HG03064 (cell line): ENCODE measurements around the gene MEGF6.

Experiments used
- ATAC-seq: cut with Tn5 transposase; IDR thresholded peaks from one replicate; pipeline ENCODE4 v1.9.1; 2021; ENCODE audit warnings: low read depth; ENCODE audit not compliant: unreplicated experiment

Gene MEGF6

DNA sequence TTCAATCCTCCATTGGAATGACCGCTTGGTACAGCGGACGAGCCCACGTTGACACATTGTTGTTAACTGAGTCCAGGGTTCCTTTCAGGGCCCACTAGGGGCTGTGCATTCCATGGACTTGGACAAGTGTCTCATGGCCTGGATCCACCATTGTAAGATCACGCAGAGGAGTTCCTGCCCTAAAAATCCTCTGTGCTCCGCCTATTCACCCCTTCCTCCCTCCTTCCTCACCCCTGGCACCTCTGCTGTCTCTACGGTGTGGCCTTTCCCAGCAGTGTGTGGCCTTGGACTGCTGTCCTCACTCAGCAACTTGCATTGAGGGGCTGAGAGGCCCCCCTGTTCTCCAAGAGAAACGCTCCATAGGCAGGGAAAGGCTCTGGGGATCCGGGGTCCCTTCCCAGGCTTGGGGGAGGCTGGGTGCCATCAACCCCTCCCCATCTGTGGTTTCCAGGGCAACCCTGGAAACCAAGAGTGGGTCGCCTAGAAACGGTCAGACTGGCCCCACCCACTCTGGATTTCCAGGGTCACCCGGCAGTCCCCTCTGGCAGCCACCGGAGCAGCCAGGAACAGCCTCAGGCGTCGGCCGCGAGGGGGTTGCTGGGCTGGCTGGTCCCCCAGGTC is 50.9 kb downstream of the MEGF6 start:
- no peak for ATAC-seq

DNA sequence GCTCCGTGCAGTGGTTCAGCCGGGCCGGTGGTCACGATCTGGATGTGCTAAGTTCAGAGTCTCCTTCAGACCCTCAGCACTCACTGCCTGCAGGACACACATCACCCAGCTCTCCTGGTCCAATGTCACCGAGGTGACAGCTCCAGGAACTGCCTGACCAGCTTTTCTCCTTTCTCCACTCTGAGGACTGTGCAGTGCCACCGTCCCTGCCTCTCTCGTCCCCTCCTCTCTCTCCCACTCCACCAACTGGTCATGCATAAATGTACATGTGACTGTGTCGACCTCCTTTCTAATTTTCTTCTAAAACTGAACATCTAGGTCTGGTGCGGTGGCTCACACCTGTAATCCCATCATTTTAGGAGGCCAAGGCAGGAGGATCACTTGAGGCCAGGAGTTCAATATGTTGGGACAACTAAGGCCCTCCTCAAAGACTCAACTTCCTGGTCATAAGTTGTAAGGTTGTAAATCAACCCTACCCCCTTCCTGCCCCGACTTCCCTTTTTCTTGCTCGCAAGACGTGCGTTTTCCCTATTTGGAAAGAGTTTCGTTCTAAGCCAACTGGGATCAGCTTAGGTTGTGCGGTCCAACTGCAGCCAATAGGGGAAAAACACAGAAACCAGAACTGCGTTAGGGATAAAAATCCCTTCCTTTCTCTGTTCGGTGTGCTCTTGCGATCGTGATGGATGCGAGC is 53.1 kb downstream of the MEGF6 start:
- ATAC-seq, result no peak

DNA sequence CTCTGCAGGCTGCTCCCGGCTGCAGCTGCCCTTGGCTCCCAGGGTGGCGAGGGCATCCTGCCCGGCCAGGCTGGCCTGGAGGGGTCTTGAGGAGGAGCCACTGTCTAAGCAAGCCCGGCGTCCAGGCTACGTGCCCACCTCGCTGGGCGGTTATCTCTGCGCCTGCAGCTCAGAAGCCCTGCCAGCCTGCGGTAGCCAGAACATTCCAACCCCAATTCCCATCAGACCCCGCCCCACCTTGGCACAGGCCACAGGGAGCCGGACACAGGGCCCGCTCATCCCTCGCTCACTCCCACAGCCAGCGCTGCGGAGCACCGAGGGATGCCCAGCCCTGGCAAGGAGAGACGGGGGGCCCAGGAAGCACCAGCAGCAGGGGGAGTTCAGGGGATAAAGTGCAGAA is 53.9 kb downstream of the MEGF6 start:
- no peak for ATAC-seq

GRCh38 chr1:3556336-3556735 is 55.0 kb downstream of the MEGF6 start:
- ATAC-seq, result no peak

GRCh38 chr1:3555131-3555920 is 56.0 kb downstream of the MEGF6 start:
- ATAC-seq, result no peak

GRCh38 chr1:3553940-3554223 is 57.4 kb downstream of the MEGF6 start:
- no peak for ATAC-seq

DNA sequence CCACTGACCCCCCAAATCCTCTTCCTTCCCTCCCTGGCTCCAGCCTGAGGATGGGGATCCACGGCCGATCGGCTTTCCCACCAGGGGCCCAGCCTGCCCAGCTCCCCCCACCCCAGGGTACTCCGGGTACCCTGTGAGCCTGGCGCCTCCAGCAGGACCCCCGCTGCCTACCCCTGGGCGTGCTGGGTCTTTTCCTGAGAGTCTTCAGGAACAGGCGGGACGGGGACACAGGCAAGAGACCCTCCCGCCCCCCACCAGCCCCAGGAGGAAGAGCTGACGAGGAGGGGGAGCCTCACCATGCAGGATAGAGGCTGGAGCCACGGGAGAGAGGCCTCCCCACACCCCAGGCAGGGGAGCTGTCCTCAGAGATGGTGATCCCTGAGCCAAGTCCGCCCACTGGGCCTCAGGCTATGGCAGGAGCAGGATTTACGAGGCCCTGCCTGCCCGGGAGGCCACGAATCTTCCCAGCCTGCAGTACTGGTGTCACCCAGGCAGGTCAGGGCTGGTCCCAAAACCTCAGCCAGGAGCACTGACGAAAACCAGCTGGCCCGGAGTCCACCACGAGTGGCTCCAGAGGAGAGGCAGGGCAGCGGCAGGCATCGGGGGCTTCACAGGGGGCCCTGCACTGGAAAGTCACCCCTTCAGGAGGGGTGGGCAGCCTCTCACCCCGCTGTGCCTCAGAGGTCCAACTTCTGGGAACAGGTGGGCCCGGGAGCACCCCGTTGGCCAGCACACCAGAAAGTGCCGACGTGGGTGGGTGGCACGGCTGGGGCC is 58.0 kb downstream of the MEGF6 start:
- no peak for ATAC-seq

GRCh38 chr1:3552751-3553150 is 58.6 kb downstream of the MEGF6 start:
- ATAC-seq, result no peak

- no peak for ATAC-seq
Observed at GRCh38 chr1:3552176-3552575, 59.1 kb downstream of the MEGF6 start.

DNA sequence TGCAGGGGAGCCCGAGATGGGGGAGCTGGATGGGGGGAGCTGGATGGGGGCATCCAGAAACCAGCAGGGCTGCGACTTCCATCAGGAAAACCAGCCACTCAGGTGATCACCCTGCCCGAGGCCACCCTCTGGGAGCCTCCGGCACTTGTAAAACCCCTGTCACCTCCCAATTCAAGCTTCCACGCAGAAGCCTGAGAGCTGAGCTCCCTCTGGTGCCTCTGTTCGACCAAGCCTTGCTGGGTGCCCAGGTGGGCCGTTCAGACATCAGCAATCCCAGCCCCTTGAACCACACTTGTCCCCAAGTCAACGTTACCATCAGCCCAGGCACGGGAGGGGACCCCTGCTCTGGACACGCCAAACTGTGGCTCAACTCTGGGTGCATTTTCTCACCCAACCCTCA is 59.6 kb downstream of the MEGF6 start:
- no peak for ATAC-seq

DNA sequence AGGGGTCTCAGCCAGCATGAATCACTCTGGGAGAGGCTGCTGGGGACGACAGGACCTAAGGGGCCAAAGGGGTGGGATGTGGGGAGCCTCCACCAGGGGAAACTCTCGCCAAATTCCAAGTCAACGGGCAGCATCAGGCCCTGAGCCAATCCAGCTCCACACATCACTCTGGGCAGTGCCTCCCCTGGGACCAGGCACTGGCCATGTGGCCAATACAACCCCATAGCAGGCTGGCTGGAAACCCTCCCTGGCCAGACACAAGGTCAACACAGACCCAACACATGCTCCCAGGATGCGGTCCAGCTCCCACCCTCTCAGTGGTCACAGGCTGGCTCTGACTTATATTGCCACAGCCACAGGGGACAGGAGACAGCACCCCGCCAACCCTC is 60.0 kb downstream of the MEGF6 start:
- no peak for ATAC-seq

DNA sequence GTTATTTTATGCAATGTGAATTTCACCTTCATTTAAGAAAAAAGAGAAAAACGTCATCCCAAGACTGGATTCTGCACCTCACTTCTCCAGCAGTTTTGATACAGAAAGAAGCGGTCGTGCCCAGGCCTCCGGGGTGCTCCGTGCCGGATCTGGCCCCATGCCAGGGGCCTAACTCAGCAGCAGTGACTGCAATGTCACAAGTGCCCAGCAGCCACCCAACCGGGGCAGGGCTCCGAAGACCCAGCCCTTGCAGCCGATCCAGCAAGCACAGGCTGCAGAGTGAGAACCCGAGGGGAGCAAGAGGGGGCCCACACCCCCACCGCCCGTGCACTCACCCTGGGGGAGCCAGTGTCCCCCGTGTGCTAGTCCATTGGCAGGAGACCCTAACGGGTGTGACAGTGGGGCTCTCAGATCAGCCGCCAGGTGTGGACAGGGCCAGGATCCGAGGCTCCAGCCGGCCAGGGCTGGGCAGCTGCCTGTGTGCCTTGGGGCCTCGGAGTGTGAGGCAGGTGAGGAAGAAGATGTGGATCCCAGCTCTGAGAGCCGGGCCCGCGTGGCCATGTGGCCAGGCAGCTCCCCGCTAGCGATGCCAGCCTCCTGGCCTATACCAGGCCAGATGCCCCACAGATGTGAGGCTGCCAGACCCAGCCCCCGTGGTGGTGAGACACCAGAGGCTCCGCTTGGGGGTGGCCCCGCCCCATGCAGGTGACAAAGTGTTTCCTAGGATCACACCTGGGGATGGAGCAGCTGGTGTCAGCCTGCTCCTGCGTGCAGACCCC is 60.6 kb downstream of the MEGF6 start:
- no peak for ATAC-seq

DNA sequence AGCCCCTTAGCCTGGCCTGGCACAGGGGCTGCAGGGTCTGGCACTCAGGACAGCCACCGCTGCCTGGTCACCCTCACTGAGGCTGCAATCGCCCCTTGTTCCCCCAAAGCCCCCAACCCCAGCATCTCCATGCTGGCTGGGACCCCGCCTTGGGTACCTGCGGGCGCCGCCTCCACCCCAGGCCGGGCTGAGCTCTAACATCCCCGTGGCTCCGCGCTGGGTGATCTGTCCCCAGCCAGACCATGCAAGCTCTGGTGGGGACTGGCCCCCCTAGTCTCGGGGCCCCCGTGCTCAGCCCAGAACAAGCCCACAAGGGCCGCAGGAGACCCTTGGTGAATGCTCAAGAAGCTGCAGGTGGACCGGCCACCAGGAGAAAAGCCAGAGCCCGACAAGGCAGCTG is 62.4 kb downstream of the MEGF6 start:
- no peak for ATAC-seq

GRCh38 chr1:3548156-3548893 is 63.0 kb downstream of the MEGF6 start:
- ATAC-seq, result no peak

GRCh38 chr1:3547055-3548005 is 64.0 kb downstream of the MEGF6 start:
- ATAC-seq, result no peak

DNA sequence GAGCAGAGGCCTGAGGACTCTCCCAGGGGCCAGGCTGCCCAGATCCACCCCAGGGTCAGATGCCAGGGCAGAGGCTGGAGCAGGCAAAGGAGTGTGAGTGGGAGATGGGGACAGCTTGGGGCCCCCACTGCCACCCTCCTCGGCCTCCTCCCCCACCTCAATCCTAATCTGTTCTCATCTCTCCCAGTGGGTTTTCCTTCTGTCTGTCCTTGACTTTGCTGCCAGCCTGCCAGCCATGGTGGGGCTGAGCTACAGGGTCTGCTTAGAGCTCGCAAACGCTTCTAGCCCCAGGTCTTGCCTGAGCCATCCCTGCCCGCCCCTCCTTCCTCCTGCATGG is 65.3 kb downstream of the MEGF6 start:
- ATAC-seq, result no peak

GRCh38 chr1:3545363-3546047 is 65.8 kb downstream of the MEGF6 start:
- ATAC-seq, result no peak
